Measurements from ENCODE around the gene ANKRD9.
A peak's percentile ranks its signal among the peaks of the same experiment; 100 is the strongest.
"Not testable (repeated sequence)": the region's sequence is repeated elsewhere in the genome, so short reads cannot be mapped to it uniquely, and the experiment has no call there.

ANKRD9 gene

DNA sequence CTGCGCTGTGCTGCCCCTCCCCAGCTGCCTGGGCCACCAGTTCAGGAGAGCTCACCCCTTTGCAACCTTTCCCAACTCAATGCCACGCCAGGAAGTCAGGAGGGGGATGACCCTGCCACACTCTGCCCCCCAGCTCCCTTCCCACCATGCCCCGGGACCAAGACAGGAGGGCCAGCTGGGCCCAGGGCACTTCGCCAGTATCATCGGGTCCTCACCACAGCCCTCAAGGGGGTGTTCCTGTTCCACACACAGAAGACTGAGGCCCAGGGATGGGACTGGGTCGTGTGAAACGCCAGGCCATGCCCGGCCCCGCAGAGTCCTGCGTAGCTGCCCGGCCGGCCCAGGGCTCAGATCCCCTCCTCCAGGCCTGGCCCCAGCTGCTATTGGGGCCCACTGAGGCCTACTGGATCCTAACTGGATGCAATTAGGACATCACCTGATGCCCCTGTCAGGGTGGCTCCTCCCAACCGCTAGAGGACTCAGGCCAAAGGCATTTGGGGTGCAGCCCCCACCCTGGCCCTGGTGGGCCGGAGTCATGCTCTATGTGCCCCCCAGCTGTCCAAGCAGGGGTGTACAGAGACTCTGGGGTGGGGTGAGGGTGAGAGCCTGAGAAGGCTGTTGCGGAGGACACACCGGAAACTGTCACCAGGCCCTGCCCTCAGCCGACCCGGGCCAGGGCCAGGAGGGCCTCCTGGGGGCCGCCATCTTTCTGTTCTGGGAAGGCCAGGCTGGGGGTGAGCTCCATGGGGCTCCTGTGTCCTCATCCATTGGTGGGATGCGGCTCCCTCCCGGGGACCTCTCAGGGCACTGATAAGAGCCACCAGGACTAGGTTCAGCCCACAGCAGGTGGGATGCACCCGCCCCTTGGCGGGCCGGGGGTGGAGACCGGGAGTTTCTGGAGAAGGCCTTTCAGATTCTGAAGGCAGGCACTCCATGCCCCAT, 29.3 kb upstream of the ANKRD9 start:
- DNase-seq (ENCODE audit: extremely low read depth in 1 of 2, low read depth in 1 of 2), result no peak

DNA sequence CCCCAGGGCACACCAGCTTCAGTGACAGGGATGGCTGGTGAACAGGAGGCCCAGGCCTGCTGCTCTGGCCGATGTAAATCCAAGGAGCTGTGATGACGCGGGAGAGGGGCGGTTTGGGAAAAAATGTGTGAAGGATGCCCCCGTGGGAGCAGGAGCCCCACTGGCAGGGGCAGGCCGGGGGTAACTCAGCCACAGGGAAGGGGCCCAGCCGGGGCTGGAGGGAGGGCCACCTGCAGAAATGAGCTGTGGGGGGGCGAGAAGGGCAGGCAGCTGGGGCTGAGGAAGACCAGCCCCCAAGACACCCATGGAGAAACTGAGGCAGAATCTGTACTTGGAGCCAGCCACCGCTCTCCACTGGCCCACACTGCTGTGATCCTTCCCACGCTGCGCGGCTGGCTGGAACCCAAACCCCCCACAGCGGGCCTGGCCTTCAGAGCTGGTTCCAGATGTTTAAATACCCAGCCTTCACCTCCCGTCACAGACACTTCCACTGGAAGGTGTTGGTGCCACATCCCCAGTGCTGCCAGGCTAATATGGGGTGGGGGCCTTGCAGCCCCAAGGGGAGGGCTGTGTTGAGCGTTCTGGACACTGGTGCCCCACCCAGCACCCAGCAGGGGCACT, 28.5 kb upstream of the ANKRD9 start:
- no peak for DNase-seq (ENCODE audit: extremely low read depth in 1 of 2, low read depth in 1 of 2)

DNA sequence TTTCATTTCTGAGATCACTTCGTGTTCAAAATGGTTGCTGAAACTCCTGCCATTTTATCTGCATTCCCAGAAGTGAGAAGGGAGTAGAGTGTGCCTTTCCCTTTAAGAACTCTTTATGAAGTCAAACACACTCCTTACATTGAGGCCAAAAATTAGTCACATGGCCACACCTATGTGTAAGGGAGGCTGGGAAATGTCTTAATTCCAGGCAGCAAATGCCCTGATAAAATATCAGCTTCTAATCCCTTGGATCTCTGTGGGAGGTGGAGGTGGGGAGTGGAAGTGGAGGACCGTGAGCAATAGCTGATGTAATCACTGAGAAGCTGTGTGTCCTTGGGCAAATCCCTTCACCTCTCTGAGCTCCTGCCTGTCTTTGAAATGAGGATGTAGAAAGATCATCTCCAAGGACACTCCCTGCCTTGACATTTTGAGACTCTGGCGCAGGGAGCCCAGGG, 22.7 kb upstream of the ANKRD9 start:
- no peak for DNase-seq (ENCODE audit: extremely low read depth in 1 of 2, low read depth in 1 of 2)

DNA sequence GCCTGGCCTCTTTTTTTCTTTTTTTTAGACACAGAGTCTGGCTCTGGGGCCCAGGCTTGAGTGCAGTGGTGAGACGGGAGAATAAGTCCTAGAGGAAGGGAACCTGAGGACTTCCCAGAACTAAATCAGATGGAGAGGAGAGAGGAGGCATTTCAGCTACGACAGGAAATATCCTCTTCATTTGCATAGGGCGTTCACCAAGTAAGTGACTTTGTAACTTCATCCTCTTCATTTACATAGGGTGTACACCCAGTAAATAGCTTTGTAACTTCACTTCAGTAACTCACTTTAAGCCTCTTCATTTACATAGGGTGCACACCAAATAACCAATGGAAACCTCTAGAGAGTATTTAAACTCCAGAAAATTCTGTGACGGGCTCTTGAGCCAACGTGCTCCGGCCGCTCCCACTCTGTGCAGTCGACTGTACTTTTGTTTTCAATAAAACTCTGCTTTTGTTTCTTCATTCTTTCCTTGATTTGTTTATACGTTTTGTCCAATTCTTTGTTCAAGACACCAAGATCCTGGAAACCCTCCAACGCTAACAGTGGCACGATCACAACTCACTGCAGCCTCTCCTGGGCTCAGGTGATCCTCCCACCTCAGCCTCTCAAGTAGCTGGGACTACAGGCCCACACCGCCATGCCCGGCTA, 21.4 kb upstream of the ANKRD9 start:
- DNase-seq (ENCODE audit: extremely low read depth in 1 of 2, low read depth in 1 of 2), result no peak

DNA sequence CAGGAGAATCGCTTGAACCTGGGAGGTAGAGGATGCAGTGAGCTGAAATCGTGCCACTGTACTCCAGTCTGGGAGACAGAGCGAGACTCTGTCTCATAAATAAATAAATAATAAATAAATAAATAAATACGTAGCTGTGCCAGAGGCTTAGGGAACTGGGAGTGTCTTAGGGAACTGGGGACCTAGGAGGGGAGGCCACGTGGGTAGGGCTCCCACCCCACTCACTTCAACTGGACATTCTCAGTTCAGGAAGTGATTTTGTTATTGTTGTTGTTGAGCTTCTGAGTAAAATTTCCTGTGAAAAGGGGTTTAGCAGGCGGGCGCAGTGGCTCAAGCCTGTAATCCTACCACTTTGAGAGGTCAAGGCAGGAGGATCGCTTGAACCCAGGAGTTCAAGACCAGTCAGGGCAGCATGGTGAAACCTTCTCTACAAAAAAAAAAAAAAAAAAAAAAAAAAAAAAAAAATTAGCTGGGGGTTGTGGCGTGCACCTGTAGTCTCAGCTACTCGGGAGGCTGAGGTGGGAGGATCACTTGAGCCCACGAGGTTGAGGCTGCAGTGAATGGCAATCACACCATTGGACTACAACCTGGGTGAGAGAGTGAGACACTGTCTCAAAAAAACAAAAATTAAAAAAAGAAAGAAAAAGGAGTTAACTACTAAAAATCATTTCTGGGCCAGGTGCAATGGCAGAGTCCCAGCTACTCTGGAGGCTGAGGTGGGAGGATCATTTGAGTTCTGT, 19.0 kb upstream of the ANKRD9 start:
- DNase-seq (ENCODE audit: extremely low read depth in 1 of 2, low read depth in 1 of 2), result no peak

DNA sequence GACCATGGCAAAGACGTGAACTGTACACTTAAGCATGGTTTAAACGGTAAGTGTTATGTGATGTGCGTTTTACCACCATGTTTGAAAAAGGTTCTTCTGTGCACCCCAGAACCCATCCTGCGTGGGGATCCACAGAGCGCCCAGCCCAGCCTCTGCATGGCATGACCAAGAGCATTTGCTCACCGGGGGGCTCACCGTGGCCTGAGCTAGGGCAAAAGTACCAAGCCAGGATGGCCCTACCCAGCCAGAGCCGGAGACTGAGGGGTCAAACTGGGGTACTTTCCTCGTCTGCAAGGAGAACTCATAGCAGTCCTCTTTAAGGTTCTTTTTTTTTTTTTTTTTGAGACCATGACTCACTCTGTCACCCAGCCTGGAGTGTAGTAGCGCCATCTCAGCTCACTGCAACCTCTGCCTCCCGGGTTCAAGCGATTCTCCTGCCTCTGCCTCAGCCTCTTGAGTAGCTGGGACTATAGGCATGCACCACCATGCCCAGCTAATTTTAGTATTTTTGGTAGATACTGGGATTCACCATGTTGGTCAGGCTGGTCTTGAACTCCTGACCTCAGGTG, 16.4 kb upstream of the ANKRD9 start:
- DNase-seq (ENCODE audit: extremely low read depth in 1 of 2, low read depth in 1 of 2), result no peak

DNA sequence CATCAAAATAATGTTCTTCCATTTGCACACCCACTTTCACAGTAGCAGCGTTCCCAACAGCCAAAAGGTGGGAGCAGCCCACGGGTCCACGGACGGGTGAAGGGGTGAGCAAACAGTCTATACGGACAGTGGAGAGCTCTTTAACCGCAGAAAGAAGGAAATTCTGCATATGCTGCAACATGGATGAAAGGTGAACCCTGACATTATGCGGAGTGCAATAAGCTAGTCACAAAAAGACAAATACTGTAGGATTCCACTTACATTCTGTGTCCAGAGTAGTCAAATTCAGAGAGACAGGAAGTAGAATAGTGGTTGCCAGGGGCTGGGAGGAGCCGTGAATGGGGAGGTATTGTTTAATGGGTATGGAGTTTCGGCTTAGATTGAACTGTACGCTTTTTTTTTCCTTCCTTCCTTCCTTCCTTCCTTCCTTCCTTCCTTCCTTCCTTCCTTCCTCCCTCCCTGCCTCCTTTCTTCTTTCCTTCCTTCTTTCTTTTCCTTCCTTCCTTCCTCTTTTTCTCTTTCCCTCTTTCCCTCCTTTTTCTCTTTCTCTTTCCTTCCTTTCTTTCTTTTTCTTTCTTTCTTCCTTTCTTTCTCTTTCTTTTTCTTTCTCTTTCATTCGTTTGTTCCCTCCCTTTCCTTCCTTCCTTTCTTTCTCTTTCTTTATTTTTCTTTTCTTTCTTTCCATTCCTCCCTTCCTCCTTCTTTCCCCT, 15.8 kb upstream of the ANKRD9 start:
- no peak for DNase-seq (ENCODE audit: extremely low read depth in 1 of 2, low read depth in 1 of 2)

DNA sequence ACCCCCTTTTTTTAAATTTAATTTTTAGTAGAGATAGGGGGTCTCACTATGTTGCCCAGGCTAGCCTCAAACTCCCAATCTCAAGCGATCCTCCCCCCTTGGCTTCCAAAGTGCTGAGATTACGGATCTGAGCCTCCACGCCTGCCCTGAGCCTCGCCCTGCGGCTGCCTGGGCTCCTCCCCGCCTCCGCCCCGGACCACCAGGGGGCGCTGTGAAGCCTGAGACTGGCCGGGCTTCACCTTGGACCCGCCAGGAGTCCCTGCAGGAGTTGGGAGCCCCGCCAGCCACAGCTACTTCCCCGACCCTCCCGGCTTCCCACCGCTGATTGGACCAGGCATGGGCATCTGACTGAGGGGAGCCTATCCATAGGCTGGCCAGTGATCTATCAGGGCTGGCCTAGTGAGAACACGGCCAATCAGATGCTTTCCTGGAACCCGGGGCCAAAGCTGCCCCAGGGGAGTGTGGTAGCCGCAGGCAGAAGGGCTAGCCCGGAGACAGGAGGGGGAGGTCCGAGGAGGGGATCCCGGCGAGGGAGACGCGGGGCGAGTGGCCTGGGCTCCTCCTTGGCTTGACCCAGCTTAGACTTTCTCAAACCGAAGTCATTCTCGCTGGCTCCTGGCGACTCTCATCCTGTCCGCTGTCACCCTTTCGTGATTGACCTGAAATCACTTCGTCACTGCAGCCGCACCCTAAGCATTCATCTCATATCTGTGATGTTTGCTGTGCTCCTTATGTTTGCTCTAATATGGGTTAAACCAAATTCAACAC, 15.1 kb upstream of the ANKRD9 start:
- DNase-seq (ENCODE audit: extremely low read depth in 1 of 2, low read depth in 1 of 2), result peak; percentile 91 to 98

DNA sequence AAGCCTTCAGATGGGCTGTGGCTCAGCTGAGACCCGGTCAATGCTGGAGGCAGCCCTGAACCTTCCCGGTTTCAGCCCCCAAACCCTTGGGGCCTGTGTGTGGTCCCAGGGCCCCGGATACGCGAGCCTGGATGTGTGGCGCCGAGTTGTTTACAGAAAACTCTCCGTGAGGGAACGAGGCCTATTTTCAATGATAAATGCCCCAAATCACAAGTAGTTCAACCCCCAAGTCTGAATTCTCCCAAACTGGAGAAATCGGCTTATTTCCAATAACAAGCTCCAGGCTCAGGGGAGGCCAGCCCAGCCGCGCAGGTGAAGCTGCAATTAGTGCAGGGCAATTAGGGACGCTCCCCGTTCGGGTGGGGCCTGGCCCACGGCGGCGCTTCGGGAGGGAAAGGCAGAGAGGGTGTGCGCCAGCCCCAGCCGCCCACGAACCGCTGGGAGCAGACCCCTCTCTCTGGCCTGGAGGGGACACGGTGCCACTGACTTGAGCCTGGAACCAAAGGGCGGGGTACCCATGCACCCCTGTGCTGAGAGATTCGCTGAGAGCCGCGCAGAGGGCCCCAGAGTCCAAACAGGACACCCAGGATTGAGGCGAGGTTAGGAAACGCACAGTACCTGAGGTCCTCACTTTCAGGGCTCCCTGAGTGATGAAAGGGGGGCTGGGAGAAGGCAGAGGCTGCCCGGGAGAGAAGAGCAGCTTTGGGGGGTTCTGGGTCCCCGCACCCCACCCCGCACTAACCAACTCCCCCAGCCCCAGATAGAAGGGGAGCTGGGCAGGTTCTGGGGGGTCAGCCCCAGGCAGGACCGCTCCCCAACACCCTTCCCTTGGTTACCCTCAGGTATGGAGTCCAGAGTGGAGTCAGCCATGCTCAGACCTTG, 14.2 kb upstream of the ANKRD9 start:
- no peak for DNase-seq (ENCODE audit: extremely low read depth in 1 of 2, low read depth in 1 of 2)

DNA sequence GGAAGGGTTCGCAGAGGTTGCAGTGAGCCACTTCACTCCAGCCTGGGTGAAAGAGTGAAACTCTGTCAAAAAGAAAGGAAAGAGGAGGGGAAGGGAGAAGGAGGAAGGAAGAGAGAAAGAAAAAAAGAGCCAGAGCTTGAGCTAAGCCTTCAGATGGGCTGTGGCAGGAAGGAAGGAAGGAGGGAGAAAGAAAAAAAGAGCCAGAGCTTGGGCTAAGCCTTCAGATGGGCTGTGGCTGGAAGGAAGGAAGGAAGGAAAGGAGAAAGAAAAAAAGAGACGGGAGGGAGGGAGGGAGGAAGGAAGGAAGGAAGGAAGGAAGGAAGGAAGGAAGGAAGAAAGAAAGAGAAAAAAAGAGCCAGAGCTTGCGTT, 13.6 kb upstream of the ANKRD9 start:
- DNase-seq (ENCODE audit: extremely low read depth in 1 of 2, low read depth in 1 of 2), result no peak

DNA sequence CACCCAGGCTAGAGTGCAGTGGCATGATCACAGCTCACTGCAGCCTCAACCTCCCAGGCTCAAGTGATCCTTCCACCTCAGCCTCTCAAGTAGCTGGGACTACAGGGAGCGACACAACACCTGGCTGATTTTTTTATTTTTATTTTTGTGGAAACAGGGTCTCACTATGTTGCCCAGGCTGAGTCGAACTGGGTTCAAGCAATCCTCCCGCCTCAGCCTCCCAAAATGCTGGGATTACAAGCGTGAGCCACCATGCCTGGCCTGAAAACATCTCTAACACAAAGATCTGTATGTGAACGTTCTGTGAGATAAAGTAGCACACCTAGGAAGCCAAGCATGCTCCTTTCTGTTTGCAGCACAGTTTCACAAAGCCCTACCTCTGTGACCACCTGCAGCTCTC, 10.1 kb upstream of the ANKRD9 start:
- not testable (repeated sequence) for DNase-seq (ENCODE audit: extremely low read depth in 1 of 2, low read depth in 1 of 2)

DNA sequence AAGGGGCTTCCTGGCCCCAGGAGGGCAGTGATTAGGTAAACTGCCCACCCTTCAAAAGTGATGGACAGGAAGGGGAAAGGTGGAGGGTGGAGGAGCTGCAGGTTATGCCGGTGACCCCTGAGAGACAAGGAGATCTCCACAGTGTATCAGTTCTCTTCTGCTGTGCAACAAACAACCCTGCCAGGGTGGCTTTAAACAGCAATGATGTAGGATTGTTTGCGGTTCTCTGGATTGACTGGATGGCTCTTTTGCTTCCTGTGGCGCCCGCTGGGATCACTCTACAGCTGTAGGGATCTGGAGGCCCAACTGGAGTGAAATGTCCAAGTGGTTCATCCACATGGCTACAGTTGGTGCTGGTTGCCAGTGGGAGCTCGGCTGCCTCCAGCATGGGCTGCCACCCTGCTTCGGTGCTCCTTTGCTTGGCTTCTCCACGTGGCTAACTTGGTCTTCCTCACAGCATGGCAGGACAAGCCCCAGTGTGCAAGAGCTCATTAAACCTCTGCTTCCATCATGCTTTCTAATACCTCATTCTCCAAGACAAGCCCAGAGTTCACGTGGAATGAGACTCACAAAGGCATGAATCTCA, 8.6 kb upstream of the ANKRD9 start:
- no peak for DNase-seq (ENCODE audit: extremely low read depth in 1 of 2, low read depth in 1 of 2)

DNA sequence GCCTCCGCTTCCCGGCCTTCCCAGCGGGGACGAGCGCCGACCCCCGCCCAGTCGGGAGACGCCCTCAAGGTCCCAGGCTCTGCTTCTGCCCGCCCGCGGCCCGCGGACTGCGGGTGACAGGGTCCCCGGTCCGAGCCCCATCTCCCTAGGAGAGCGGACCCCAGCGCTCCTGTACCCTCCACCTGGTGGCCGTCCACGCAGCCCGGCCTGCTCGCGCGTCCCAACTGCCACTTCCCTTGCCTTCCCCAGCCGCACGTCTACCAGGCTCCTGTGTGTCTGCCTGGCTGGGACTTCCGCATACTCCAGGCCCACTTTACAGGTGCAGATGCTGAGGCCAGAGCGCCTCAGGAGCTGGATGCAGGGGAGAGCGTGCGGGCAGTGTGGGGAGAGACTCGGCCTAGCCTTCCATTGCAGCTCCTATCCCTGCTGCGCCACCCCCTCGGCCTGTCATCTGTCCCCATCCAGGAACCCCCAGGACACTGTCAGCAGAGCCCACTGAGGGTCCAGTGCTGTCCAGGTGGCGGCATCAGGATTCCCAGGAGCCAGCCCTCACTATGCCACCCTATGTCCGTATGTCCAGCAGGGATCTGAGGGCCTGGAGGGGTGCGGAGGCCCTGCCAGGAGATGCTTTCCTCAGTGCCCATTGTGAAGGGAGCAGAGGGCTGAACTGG, 8.0 kb upstream of the ANKRD9 start:
- DNase-seq (ENCODE audit: extremely low read depth in 1 of 2, low read depth in 1 of 2), result no peak

DNA sequence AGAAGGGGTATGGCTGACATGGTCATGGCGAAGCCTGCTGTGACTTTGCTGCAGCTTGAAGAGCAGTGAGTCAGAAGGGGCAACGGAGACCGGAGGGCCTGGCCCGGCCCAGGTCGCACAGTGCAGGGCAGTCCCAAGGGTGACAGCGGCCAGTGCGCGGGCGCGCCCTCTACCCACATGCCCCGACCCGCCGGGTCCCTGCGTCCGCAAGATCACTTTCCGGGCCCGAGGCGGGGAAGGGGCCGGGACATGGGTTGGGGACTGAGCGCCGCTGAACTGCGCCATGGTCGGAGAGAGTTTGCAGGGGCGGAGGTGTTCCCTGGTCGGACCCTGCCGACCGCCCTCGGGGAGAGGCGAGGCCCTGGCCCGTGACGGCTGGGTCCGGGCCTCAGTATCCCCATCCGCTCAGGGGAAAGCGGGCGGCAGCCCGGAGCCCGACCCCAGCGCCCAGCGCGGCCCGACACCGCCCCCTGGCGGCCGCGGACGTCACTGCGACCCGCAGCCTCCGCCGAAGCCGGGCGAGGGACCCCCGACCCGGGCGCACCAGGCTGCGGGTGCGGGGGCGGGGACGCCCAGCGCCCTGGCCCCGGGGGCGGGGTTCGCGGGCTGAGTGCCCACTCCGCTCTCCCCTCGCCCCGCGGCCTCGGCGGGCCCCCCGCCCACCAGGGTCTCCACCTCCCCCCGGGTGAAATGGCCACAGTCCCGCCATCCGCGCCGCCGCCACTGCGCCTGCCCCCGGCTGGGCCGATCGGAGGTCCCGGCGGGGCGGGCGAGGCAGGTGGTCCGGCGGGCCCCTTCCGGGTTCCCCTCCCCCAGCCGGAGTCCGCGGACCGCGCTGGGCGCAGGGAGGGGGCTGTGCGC, 7.2 kb upstream of the ANKRD9 start:
- no peak for DNase-seq (ENCODE audit: extremely low read depth in 1 of 2, low read depth in 1 of 2)

DNA sequence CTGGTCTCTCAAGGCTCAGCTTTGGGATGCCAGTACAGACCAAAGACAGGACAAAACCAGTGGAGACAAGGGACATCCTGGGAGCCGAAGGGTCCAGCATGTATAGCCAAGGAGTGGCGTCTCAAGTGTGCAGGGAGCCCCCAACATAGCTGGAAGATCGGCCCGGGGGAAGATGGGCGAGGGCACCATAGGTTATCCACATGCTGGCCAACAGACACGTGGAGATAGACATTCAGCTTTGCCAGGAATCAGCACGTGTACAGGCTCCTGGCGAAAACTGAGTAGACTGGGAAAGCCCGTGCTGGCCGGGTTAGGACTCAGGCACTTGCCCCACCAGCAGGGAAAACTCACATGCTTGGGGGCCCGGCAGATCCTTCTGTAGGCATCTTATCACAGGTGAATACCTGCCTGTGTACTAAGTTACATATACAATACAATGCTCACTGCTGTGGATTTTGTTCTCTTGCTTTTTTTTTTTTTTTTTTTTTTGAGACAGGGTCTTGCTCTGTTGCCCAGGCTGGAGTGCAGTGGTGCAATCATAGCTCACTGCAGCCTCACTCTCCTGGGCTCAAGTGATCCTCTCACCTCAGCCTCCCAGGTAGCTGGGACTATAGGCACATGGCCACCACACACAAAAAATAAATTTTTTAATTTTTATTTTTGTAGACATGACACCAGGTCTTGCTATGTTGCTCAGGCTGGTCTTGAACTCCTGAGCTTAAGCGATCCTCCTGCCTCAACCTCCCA, 5.6 kb upstream of the ANKRD9 start:
- DNase-seq (ENCODE audit: extremely low read depth in 1 of 2, low read depth in 1 of 2), result no peak

Measured in stimulated activated CD8-positive, alpha-beta memory T cell treated with anti-CD3 and anti-CD28 coated beads, Interleukin-7, amount 100 ng/mL, for 48 hours (primary cell).